SKM-1 treated with dmso at 0.1 percent for 144 hours (cell line): Measurements from ENCODE around the gene APEX1.
"Not testable (repeated sequence)": the region's sequence is repeated elsewhere in the genome, so short reads cannot be mapped to it uniquely, and the experiment has no call there.

Experiments
- DNase-seq: peaks from one replicate; lab custom pipeline; 2025; ENCODE audit not compliant: unreplicated experiment; lab: John Stamatoyannopoulos, UW

Gene APEX1

GRCh38 chr14:20435582-20436362 is 19.3 kb upstream of the APEX1 start, which contains the start of gene KLHL33:
Gene KLHL33, minus strand, starts transcription at chr14:20436166. Its CDS starts 355 bp downstream, at chr14:20435811.
- DNase-seq, result no peak

GRCh38 chr14:20436363-20436755 is 18.7 kb upstream of the APEX1 start:
- no peak for DNase-seq

DNA sequence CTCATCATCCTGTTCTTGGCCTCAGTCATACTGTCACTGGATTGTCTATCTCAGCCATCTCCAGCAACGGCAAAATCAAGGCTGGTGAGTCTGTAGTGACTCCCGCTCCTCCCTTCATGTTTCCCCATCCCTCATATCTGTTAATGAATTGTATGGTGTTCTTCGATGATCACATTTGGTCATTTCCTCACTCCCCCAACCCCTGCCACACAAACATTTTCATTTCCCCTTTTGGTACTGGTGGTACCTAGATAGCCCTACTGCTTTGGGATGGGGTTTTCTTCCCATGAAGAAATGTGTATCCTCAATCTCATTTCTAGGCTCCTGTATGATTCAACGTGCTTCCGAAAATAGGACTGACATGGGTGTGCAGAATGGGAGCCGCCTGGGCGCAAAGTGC is 16.4 kb upstream of the APEX1 start:
- DNase-seq, result no peak

DNA sequence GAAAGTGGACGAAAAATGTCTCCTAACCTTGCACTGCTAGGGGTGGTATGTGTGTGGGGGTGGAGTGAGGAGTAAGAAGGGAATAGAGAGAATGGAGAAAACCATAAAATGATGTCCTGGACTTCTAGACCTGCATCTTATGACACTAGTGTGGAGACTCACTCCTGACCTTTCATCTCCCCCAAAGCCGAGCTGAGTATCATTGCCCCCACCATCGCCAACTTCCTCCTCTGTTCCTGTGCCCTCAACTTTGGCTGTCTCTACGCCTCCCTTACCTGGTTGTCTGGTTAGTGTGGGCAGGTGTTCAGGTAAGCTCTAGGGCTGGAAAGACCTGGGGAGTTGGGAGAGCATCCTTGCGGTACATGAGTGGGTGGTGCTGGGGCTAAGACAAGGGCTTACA is 14.6 kb upstream of the APEX1 start:
- DNase-seq, result no peak

GRCh38 chr14:20440882-20441281 is 14.1 kb upstream of the APEX1 start:
- DNase-seq, result no peak

- no peak for DNase-seq
These were observed 13.6 kb upstream of the APEX1 start for GRCh38 chr14:20441461-20441860.

- DNase-seq, result not testable (repeated sequence)
These were observed 11.4 kb upstream of the APEX1 start for GRCh38 chr14:20443650-20444049.

DNA sequence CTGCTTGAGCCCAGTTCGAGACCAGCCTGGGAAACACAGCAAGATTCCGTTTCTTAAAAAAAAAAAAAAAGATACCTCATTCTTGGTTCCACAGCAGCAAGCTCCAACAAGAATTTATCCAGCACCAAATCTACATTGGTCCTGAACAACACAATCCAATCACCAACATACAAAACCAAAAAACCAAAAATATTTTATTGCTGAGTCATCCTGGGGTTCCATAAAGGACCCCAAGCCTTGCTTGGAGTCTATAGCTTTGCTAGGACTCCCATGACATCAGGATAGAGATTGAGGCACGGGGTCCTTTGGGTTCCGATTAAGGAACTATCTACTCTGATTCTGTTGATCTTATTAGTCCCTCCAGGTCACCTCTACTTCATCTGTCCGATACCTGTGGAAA is 8.1 kb upstream of the APEX1 start:
- no peak for DNase-seq

DNA sequence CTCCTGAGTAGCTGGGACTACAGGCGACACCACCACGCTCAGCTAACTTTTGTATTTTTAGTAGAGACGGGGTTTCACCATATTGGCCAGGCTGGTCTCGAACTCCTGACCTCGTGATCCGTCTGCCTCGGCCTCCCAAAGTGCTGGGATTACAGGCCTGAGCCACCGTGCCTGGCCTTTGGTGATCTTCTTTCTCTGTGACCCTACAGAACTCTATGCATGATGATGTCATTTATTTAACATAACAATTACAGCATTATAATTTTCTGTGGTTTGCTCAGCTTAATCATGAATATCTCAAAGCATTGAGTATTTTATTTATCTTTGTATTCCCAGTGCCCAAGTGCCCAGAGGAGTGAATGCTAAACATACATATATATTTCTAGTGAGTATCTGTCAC is 2.2 kb upstream of the APEX1 start:
- not testable (repeated sequence) for DNase-seq

- no peak for DNase-seq
These were observed 602 bp downstream of the APEX1 start for GRCh38 chr14:20455355-20456300.

DNA sequence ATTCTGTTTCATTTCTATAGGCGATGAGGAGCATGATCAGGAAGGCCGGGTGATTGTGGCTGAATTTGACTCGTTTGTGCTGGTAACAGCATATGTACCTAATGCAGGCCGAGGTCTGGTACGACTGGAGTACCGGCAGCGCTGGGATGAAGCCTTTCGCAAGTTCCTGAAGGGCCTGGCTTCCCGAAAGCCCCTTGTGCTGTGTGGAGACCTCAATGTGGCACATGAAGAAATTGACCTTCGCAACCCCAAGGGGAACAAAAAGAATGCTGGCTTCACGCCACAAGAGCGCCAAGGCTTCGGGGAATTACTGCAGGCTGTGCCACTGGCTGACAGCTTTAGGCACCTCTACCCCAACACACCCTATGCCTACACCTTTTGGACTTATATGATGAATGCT is 1.9 kb downstream of the APEX1 start:
- no peak for DNase-seq

- no peak for DNase-seq
These were observed 3.2 kb downstream of the APEX1 start for GRCh38 chr14:20458031-20458789.

DNA sequence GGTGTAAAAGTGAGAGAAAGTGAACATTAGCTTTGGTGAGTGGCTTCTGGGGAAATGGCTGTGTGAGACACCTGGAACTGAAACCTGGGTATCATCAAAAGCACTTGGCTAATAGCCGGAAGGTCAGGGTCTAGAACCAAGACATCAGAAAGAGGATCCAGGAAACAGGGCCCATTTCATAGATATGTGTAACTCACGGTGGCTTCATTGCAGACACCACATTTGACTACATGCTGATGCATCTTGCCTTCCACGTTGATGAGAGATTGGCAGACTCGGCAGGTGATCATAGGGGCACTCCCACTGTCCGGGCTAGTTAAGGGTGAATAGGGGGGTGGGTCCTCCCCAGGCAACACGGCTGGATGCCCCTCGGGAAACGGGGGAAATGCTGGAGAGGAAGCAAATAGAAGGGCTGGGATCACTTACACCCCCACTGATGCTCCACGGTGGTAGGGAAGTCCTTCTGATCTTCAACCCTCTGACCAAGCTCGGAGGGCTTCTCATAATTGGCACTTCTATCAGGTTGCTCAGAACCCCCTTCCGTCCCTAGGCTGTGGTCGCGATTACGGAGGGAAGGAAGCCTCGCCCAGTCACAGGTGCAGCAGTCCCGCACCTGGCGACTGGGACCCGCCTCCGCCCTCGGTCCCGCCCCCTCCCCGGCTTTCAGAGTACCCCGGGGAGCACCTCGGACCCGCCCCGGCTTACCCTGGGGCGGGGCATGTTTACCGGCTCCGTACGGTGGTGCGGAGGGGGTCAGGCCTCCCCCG is 5.6 kb downstream of the APEX1 start:
- no peak for DNase-seq

DNA sequence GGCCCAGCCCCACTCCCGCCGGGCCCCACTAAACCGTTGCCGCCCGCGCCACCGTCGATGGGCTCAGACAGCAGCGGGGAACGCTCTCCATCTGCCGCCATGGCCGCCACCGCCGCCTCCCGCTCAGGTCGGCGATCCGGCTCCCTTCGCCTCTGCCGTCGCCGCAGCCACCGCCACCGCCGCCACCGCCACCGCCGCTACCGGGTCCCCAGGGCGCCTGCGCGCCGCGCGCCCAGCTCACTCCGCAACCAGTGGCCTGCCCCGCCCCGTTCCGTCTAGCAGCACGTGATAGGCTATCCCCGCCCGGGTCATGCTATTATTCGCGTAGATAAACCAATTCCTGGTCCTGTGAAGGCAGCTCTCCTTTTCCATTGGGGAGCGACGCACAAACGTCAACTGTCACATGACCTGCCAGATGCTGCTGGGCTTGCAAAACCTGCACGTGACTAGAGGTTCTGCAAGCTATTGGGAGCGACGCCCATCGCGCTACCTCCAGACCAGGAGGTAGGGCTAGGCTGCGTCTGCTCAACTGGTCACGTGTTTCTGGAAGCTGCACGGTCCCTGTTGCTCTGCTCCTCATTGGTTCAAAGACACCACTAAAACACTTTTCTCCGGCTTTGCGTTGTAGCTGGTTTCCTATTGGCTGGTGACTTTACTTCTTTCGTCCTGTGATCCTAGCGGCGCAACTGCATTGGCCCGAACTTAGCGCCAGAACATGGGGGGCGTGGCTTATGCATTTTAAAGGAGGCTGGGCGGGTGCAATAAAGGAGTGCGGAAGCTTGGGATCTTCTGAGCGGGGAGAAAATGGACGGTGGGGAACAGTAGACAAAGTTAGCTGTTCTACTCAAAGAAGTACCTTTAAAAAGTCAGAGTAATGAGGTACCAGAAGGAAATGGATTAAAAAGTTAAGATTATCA is 6.5 kb downstream of the APEX1 start, which contains the start of gene PIP4P1:
TSS of gene PIP4P1 (minus strand) at position 210 of the 917 bp plus-strand sequence. CDS start at position 101, 109 bp downstream.
- DNase-seq, result peak; percentile 94

GRCh38 chr14:20468764-20469241 is 13.8 kb downstream of the APEX1 start:
- no peak for DNase-seq

DNA sequence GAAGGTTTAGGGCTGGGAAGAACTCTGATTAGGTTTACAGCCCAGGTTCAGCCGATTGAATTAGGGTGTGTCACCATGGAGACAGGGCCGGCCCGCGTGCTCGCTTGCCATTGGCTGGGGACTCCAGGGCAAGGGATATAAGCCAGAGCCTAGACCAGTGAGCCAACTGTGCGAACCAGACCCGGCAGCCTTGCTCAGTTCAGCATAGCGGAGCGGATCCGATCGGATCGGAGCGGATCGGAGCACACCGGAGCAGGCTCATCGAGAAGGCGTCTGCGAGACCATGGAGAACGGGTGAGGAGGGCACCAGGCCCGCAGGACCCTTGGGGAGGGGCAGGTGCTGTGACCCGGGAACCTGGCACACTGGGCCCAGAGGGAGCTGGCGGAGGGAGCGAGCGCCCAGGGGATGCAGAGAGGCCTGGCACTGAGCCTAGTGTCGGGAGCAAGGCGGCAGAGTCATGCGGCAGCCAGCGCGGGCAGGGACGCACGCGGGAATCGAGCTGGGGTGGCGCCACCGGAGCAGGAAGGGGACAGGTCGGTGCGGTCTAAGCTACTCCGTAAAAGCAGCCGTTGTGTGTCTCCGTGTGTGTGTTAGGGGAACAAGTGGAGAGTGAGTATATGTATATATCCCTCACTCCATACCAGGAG is 14.3 kb downstream of the APEX1 start, which contains the start of gene PNP:
TSS of gene PNP (plus strand) at position 165 of the 648 bp plus-strand sequence. CDS start at position 284, 119 bp downstream.
- DNase-seq, result peak; percentile 71

DNA sequence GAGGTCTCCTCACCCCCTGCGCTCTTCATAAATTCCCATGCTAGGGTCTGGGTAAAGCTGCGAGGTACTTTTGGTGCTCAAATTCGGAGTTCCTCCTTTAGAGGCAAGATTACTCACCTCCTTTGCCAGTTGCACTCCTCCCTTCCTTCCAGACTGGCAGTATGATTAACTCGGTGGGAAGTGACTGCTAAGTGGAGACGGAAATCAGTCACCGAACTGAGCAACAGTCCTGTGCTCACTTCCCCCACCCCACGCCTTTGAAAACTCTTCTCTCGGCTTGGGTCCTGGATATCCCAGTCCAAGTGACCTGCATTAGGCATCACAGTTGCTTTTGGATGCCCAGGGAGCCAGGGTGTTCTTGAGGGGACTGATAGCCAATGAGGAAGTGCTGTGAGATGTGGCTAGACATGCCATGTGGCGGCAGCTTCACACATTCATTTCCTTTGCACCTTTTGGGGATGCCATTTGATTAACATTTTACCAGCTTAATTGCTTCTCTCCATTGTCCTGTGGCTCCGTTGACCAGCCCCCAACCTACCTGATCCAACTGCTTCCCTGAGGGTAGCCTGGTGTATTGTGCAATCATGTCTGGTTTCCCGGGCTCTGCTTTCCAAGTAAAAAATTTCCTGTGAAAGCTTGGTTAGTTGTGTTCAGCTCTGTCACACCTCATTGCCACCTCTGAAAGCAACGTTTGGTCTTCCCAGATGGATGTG is 15.0 kb downstream of the APEX1 start:
- DNase-seq, result peak; percentile 56

DNA sequence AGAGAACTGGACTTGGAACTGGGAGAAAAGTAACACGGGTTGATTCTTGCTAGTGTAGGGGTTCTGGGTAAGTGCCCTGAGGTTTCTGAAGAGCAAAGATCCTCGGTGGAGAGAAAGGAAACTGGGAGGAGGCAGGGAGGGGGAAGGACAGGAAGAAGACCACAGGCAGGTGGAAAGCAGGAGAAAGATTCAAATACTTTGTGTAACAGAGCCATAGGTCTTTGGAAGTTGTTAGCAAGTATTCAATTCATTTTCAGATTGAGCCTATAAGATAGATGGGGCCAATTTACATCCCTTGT is 15.5 kb downstream of the APEX1 start:
- no peak for DNase-seq
